Activated naive CD4-positive, alpha-beta T cell treated with anti-CD3 and anti-CD28 coated beads, Interleukin-2, amount 50 U/mL, for 72 hours (primary cell): ENCODE results near the gene PLIN5. TPM values are rescaled to one million over a fixed set of nuclear protein-coding genes. Genes with fewer than 3 reads are reported as not detected.

ENCODE experiments used
- ATAC-seq, 2 donors: fragments of 150-1000 bp; cut with Tn5 transposase; 2 replicates each; pipeline ENCODE4 v1.10.0; 2021; ENCODE audit warnings: mild to moderate bottlenecking in 2 of 2, moderate library complexity in 2 of 2
- DNase-seq, 2 donors: peaks; one replicate each; pipeline ENCODE4 v3.0.0; 2021 to 2022; ENCODE audit warnings: low spot score in 2 of 2
- H3K27ac Mint-ChIP-seq, 2 donors: one replicate each; pipeline ENCODE4 v1.8.0; 2022; ENCODE audit warnings: mild to moderate bottlenecking in 2 of 2, mixed read lengths in 2 of 2
- H3K36me3 Mint-ChIP-seq, 2 donors: one replicate each; pipeline ENCODE4 v1.8.0; 2022; ENCODE audit warnings: mixed read lengths in 2 of 2
- H3K9me3 Mint-ChIP-seq, 2 donors: one replicate each; pipeline ENCODE4 v1.8.0; 2022; ENCODE audit warnings: mixed read lengths in 2 of 2
- total RNA-seq, 2 donors: library from RNA; stranded (reverse); gene quantifications; one replicate each; pipeline ENCODE4 v1.2.3, GENCODE V29; 2022

PLIN5 gene
- total RNA-seq, 2 donors from 2014 or later: 0.41 TPM; not detected in 1

GRCh38 chr19:4519521-4520277 lies 15.3 kb downstream of the PLIN5 start:
- no peak for DNase-seq
- peak overlapping the region in 1 of 2 donors; percentile 55 for H3K27ac Mint-ChIP-seq
- H3K36me3 Mint-ChIP-seq: no peaks in the 10 kb centered on the region
- ATAC-seq: no peak
- H3K9me3 Mint-ChIP-seq: no peaks in the 10 kb centered on the region

GRCh38 chr19:4519172-4519496 lies 15.9 kb downstream of the PLIN5 start:
- ATAC-seq (no peak), DNase-seq (no peak)
- H3K36me3 Mint-ChIP-seq: no peaks in the 10 kb centered on the region
- no peaks in the 10 kb centered on the region for H3K9me3 Mint-ChIP-seq
- no peak overlapping the region for H3K27ac Mint-ChIP-seq

GRCh38 chr19:4518345-4519171 lies 16.5 kb downstream of the PLIN5 start, which contains the start of gene PLIN4:
Gene PLIN4, minus strand, starts transcription at chr19:4518486. Its CDS starts 214 bp downstream, at chr19:4518272.
- Mint-ChIP-seq H3K27ac (no peak within 1 kb of the TSS), H3K36me3 (no peaks in the 10 kb centered on the region), H3K9me3 (no peaks in the 10 kb centered on the region)
- ATAC-seq: no peak
- no peak for DNase-seq

GRCh38 chr19:4517451-4518057 lies 17.5 kb downstream of the PLIN5 start:
- Mint-ChIP-seq H3K36me3 (no peaks in the 10 kb centered on the region), H3K27ac (no peak overlapping the region), H3K9me3 (no peaks in the 10 kb centered on the region)
- DNase-seq (no peak), ATAC-seq (no peak)

GRCh38 chr19:4516939-4517300 lies 18.1 kb downstream of the PLIN5 start:
- no peak overlapping the region for H3K27ac Mint-ChIP-seq
- DNase-seq (no peak), ATAC-seq (peak in 1 of 2 donors; percentile 16)
- H3K9me3 Mint-ChIP-seq: no peaks in the 10 kb centered on the region
- no peaks in the 10 kb centered on the region for H3K36me3 Mint-ChIP-seq

GRCh38 chr19:4516199-4516938 lies 18.7 kb downstream of the PLIN5 start:
- Mint-ChIP-seq H3K36me3 (no peaks in the 10 kb centered on the region), H3K27ac (no peak overlapping the region), H3K9me3 (no peaks in the 10 kb centered on the region)
- ATAC-seq (no peak), DNase-seq (no peak)

GRCh38 chr19:4515732-4516131 lies 19.3 kb downstream of the PLIN5 start:
- H3K36me3 Mint-ChIP-seq: no peaks in the 10 kb centered on the region
- H3K27ac Mint-ChIP-seq: no peak overlapping the region
- no peak for ATAC-seq
- no peaks in the 10 kb centered on the region for H3K9me3 Mint-ChIP-seq
- no peak for DNase-seq

GRCh38 chr19:4513248-4513647 lies 21.8 kb downstream of the PLIN5 start:
- DNase-seq: no peak
- no peaks in the 10 kb centered on the region for H3K9me3 Mint-ChIP-seq
- no peaks in the 10 kb centered on the region for H3K36me3 Mint-ChIP-seq
- no peak overlapping the region for H3K27ac Mint-ChIP-seq
- ATAC-seq: no peak

GRCh38 chr19:4512070-4512469 lies 23.0 kb downstream of the PLIN5 start:
- Mint-ChIP-seq H3K27ac (no peak overlapping the region), H3K9me3 (no peaks in the 10 kb centered on the region), H3K36me3 (no peaks in the 10 kb centered on the region)
- no peak for DNase-seq
- ATAC-seq: no peak

- no peaks in the 10 kb centered on the region for H3K36me3 Mint-ChIP-seq
- no peak for ATAC-seq
- H3K9me3 Mint-ChIP-seq: no peaks in the 10 kb centered on the region
- no peak for DNase-seq
- H3K27ac Mint-ChIP-seq: no peak overlapping the region
Observed at GRCh38 chr19:4511300-4512054, 23.5 kb downstream of the PLIN5 start.

GRCh38 chr19:4510435-4511255 lies 24.4 kb downstream of the PLIN5 start:
- Mint-ChIP-seq H3K27ac (no peak overlapping the region), H3K36me3 (no peaks in the 10 kb centered on the region), H3K9me3 (no peaks in the 10 kb centered on the region)
- DNase-seq: no peak
- ATAC-seq: peak; percentile 12 to 23

- Mint-ChIP-seq H3K36me3 (no peaks in the 10 kb centered on the region), H3K27ac (no peak overlapping the region), H3K9me3 (no peaks in the 10 kb centered on the region)
- DNase-seq: no peak
- ATAC-seq: no peak
Observed at GRCh38 chr19:4508698-4509097, 26.3 kb downstream of the PLIN5 start.

- no peaks in the 10 kb centered on the region for H3K9me3 Mint-ChIP-seq
- ATAC-seq (no peak), DNase-seq (no peak)
- H3K27ac Mint-ChIP-seq: peak overlapping the region in 1 of 2 donors; percentile 4
- no peaks in the 10 kb centered on the region for H3K36me3 Mint-ChIP-seq
Observed at GRCh38 chr19:4507804-4508203, 27.2 kb downstream of the PLIN5 start.

- ATAC-seq: no peak
- H3K27ac Mint-ChIP-seq: peak overlapping the region in 1 of 2 donors; percentile 4
- H3K36me3 Mint-ChIP-seq: no peaks in the 10 kb centered on the region
- H3K9me3 Mint-ChIP-seq: no peaks in the 10 kb centered on the region
- no peak for DNase-seq
Observed at GRCh38 chr19:4507150-4507452, 27.9 kb downstream of the PLIN5 start.

GRCh38 chr19:4506449-4507149 lies 28.4 kb downstream of the PLIN5 start:
- Mint-ChIP-seq H3K36me3 (no peaks in the 10 kb centered on the region), H3K27ac (peak overlapping the region; percentile 4 to 51), H3K9me3 (no peaks in the 10 kb centered on the region)
- ATAC-seq (peak; percentile 44 to 51), DNase-seq (no peak)
